ENCODE measurements around the gene FIBIN.

Gene FIBIN

DNA sequence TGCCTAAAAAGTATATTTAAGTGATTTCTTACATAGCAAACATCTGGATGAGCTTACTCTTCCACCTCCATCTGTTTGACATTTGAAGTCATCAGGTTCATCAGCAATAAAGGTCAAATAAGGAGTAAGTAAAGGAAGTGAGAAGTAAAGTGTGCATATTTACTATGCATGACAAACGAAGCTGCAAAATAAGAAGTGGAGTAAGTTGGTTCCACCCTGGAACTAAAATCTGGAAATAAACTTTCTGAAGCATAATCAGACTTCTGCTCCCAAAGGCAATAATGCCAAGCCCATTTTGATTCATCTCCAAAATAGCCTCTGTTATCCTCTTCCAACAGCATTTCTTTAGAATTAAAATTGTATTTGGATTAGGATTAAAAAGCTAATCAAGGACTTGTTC, 8.4 kb upstream of the FIBIN start:
- POLR2A ChIA-PET = no interaction called here
- CTCF ChIA-PET = no interaction called here
- TF ChIP-seq ZNF16 (tag by site-specific recombination; IDR thresholded peaks at IDR 0.05; ENCODE audit: low read depth) (no peak), ZNF350 (tag by site-specific recombination; IDR thresholded peaks at IDR 0.05) (no peak), HOXA7 (CRISPR knock-in tag; IDR thresholded peaks at IDR 0.05; ENCODE audit: borderline replicate concordance) (no peak), ZNF184 (tag by site-specific recombination; IDR thresholded peaks at IDR 0.05) (no peak), ZNF302 (tag by site-specific recombination; IDR thresholded peaks at IDR 0.05; ENCODE audit: low read depth) (no peak), ZNF433 (tag by site-specific recombination; IDR thresholded peaks at IDR 0.05; ENCODE audit: low read depth) (no peak), ZNF701 (tag by site-specific recombination; IDR thresholded peaks at IDR 0.05) (no peak), SETDB1 (IDR thresholded peaks at IDR 0.05; ENCODE audit: insufficient read length, low read length) (no peak), ZXDB (tag by site-specific recombination; IDR thresholded peaks at IDR 0.05) (no peak), ZNF660 (tag by site-specific recombination; IDR thresholded peaks at IDR 0.05) (no peak), GLIS1 (tag by site-specific recombination; IDR thresholded peaks at IDR 0.05) (no peak), GLIS2 (tag by site-specific recombination; IDR thresholded peaks at IDR 0.05) (no peak), ZNF2 (tag by site-specific recombination; IDR thresholded peaks at IDR 0.05) (no peak), ZNF404 (tag by site-specific recombination; IDR thresholded peaks at IDR 0.05) (no peak), MEIS1 (CRISPR knock-in tag; IDR thresholded peaks at IDR 0.05; ENCODE audit: borderline replicate concordance) (no peak), GLI4 (tag by site-specific recombination; IDR thresholded peaks at IDR 0.05) (no peak), ZNF114 (tag by site-specific recombination; IDR thresholded peaks at IDR 0.05) (no peak)
- TF ChIP-seq, protein P1, sequence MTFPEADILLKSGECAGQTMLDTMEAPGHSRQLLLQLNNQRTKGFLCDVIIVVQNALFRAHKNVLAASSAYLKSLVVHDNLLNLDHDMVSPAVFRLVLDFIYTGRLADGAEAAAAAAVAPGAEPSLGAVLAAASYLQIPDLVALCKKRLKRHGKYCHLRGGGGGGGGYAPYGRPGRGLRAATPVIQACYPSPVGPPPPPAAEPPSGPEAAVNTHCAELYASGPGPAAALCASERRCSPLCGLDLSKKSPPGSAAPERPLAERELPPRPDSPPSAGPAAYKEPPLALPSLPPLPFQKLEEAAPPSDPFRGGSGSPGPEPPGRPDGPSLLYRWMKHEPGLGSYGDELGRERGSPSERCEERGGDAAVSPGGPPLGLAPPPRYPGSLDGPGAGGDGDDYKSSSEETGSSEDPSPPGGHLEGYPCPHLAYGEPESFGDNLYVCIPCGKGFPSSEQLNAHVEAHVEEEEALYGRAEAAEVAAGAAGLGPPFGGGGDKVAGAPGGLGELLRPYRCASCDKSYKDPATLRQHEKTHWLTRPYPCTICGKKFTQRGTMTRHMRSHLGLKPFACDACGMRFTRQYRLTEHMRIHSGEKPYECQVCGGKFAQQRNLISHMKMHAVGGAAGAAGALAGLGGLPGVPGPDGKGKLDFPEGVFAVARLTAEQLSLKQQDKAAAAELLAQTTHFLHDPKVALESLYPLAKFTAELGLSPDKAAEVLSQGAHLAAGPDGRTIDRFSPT (tag by site-specific recombination; IDR thresholded peaks at IDR 0.05) = no peak
- TF ChIP-seq, protein P2, sequence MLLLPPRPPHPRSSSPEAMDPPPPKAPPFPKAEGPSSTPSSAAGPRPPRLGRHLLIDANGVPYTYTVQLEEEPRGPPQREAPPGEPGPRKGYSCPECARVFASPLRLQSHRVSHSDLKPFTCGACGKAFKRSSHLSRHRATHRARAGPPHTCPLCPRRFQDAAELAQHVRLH (tag by site-specific recombination; IDR thresholded peaks at IDR 0.05) = no peak
- Histone ChIP-seq H3K4me3 (ENCODE audit: low read depth, low read length) (no peak overlapping the region), H3K36me3 (ENCODE audit: control insufficient read depth in 2 of 2, insufficient read depth in 1 of 2, low read length in 2 of 2) (no peaks in the 10 kb centered on the region), H3K9me3 (ENCODE audit: control insufficient read depth, insufficient read depth, low read depth, low read length) (no peaks in the 10 kb centered on the region), H3K27ac (ENCODE audit: extremely low read depth, low read depth, low read length) (no peak overlapping the region), H3K4me1 (ENCODE audit: control insufficient read depth, insufficient read depth, low read length) (no peaks in the 10 kb centered on the region)

DNA sequence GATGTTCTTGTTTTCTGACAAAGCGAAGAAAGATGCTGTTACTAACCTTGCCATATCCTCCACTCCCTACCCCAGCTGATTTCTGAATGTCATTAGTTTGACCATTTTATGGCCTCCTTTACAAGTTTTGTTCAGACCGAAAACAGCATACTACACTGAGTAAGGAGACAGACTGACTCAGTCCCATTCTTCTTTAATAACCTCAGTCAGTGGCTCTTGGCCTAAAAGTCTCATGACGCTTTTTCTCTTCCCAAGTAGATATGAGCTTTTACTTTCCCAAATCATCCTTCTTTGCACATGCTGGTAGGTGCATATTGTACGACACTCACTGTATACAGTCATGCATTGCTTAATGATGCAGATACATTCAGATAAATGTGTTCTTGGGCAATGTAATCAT, 8.0 kb upstream of the FIBIN start:
- no peaks in the 10 kb centered on the region for H3K4me1 ChIP-seq (ENCODE audit: control insufficient read depth, insufficient read depth, low read length)
- TF ChIP-seq, protein P3, sequence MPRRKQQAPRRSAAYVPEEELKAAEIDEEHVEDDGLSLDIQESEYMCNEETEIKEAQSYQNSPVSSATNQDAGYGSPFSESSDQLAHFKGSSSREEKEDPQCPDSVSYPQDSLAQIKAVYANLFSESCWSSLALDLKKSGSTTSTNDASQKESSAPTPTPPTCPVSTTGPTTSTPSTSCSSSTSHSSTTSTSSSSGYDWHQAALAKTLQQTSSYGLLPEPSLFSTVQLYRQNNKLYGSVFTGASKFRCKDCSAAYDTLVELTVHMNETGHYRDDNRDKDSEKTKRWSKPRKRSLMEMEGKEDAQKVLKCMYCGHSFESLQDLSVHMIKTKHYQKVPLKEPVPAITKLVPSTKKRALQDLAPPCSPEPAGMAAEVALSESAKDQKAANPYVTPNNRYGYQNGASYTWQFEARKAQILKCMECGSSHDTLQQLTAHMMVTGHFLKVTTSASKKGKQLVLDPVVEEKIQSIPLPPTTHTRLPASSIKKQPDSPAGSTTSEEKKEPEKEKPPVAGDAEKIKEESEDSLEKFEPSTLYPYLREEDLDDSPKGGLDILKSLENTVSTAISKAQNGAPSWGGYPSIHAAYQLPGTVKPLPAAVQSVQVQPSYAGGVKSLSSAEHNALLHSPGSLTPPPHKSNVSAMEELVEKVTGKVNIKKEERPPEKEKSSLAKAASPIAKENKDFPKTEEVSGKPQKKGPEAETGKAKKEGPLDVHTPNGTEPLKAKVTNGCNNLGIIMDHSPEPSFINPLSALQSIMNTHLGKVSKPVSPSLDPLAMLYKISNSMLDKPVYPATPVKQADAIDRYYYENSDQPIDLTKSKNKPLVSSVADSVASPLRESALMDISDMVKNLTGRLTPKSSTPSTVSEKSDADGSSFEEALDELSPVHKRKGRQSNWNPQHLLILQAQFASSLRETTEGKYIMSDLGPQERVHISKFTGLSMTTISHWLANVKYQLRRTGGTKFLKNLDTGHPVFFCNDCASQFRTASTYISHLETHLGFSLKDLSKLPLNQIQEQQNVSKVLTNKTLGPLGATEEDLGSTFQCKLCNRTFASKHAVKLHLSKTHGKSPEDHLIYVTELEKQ (tag by site-specific recombination; IDR thresholded peaks at IDR 0.05; ENCODE audit: borderline replicate concordance) = no peak
- no peak for TF ChIP-seq ZNF785 (tag by site-specific recombination; IDR thresholded peaks at IDR 0.05)
- no peak overlapping the region for H3K27ac ChIP-seq (ENCODE audit: extremely low read depth, low read depth, low read length)
- ChIA-PET CTCF (no interaction called here), POLR2A (no interaction called here)
- H3K36me3 ChIP-seq (ENCODE audit: control insufficient read depth in 2 of 2, insufficient read depth in 1 of 2, low read length in 2 of 2) = no peaks in the 10 kb centered on the region
- no peaks in the 10 kb centered on the region for H3K9me3 ChIP-seq (ENCODE audit: control insufficient read depth, insufficient read depth, low read depth, low read length)
- H3K4me3 ChIP-seq (ENCODE audit: low read depth, low read length) = no peak overlapping the region
